ENCODE measurements around the gene ACTN4. TPM values are rescaled to one million over a fixed set of nuclear protein-coding genes. Genes with fewer than 3 reads are reported as not detected.

The ACTN4 gene
- total and polyA plus RNA-seq, 2 donors (not counting 3 experiments of a cell fraction or from before 2014, with no cell fraction given) = 313 to 748 TPM

DNA sequence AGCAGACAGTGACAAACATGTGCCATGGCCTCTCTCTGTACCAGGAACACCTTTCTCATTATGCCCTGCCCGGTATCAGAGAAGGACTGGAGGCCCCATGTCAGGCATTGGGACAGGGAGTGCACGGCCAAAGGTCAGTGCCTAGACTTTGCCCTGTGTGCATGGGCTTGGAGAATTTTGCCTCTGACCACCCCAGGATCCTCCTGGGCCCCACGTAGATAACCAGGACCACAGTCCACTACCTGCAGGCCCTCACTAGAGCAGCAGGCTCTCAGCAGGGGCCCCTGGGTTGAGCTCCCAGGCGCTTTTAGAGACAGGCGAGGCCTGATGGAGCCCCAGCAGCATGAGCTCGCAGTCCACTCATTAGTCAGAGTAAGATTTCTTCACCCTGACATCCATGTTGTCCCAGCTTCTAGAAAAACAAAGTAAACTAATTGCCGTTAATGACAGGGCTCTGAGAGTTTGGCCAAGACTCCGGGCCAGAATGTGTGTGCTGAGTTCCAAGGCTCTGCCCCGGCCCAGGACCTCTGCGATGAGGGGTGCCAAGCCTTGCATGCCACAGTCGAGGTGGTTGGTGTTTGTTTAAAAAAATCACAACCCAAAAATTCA lies 54.1 kb downstream of the ACTN4 start:
- no peak for FAIRE-seq
- ChIA-PET POLR2A (no interaction called here), CTCF (interaction anchor here (2.1 kb wide), 1 partner anchor 67 kb away, joined by 10 read pairs; no protein-coding TSS in a partner anchor)
- Histone ChIP-seq H4K20me1 (replicated peaks; ENCODE audit: control insufficient read depth, extremely low read depth, insufficient read depth, low read length) (no peaks in the 10 kb centered on the region), H3K9ac (replicated peaks; ENCODE audit: extremely low read depth, insufficient read depth, low read length) (no peak overlapping the region), H3K79me2 (ENCODE audit: control insufficient read depth, insufficient read depth, low read length) (peaks cover 58% of the 10 kb centered on the region), H3K27ac (ENCODE audit: insufficient read depth, low read depth, low read length) (no peak overlapping the region), H3K27me3 (ENCODE audit: control insufficient read depth in 2 of 2, insufficient read depth in 2 of 2, low read length in 2 of 2) (no peaks in the 10 kb centered on the region), H3K4me1 (ENCODE audit: control insufficient read depth, extremely low read depth, insufficient read depth, low read length) (peaks cover 9% of the 10 kb centered on the region), H3K36me3 (ENCODE audit: control insufficient read depth in 2 of 2, extremely low read depth in 1 of 2, insufficient read depth in 2 of 2, low read length in 2 of 2) (peaks cover 14 to 58% of the 10 kb centered on the region in 2 experiments), H3K4me2 (ENCODE audit: insufficient read depth, low read length) (no peak overlapping the region), H3K4me3 (replicated peaks in 1 of 3; ENCODE audit: insufficient read depth in 1 of 3, low read depth in 1 of 3, low read length in 3 of 3) (no peak overlapping the region), H2AFZ (ENCODE audit: low read depth, low read length) (no peak overlapping the region), H3K9me1 (replicated peaks; ENCODE audit: control insufficient read depth, extremely low read depth, insufficient read depth, low read length) (no peaks in the 10 kb centered on the region), H3K9me3 (replicated peaks; ENCODE audit: control insufficient read depth, insufficient read depth, low read length) (no peaks in the 10 kb centered on the region)
- TSS peak; percentile 11 for BruUV-seq (replicated peaks)
- DNase-seq (ENCODE audit: low read depth, low spot score) = no peak
- TF ChIP-seq MYC (IDR thresholded peaks at IDR 0.05; ENCODE audit: low read depth, low read length) = no peak
- TF ChIP-seq GATA2 (IDR thresholded peaks at IDR 0.05; ENCODE audit: insufficient read depth, insufficient read length, low read depth, low read length) = no peak
- no peak for TF ChIP-seq FOS (IDR thresholded peaks at IDR 0.05; ENCODE audit: borderline replicate concordance, insufficient read depth, low read length)
- TF ChIP-seq POLR2AphosphoS5 (IDR thresholded peaks at IDR 0.05; ENCODE audit: insufficient read depth, low read depth, low read length) = no peak
- TF ChIP-seq JUN (IDR thresholded peaks at IDR 0.05; ENCODE audit: borderline replicate concordance, insufficient read depth, insufficient read length, low read depth) = no peak
- no peak for TF ChIP-seq EZH2 (IDR thresholded peaks at IDR 0.05; ENCODE audit: borderline replicate concordance, low read depth, low read length, severe bottlenecking)
- TF ChIP-seq POLR2A (IDR thresholded peaks at IDR 0.05; ENCODE audit: low read depth, low read length) = no peak
- TF ChIP-seq, protein P1, sequence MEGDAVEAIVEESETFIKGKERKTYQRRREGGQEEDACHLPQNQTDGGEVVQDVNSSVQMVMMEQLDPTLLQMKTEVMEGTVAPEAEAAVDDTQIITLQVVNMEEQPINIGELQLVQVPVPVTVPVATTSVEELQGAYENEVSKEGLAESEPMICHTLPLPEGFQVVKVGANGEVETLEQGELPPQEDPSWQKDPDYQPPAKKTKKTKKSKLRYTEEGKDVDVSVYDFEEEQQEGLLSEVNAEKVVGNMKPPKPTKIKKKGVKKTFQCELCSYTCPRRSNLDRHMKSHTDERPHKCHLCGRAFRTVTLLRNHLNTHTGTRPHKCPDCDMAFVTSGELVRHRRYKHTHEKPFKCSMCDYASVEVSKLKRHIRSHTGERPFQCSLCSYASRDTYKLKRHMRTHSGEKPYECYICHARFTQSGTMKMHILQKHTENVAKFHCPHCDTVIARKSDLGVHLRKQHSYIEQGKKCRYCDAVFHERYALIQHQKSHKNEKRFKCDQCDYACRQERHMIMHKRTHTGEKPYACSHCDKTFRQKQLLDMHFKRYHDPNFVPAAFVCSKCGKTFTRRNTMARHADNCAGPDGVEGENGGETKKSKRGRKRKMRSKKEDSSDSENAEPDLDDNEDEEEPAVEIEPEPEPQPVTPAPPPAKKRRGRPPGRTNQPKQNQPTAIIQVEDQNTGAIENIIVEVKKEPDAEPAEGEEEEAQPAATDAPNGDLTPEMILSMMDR (IDR thresholded peaks at IDR 0.05; ENCODE audit: extremely low read depth in 1 of 2, insufficient read depth in 1 of 2, low read depth in 1 of 2, low read length in 2 of 2) = no peak
- no peak for TF ChIP-seq MAX (IDR thresholded peaks at IDR 0.05; ENCODE audit: insufficient read depth, insufficient read length)
- intact Hi-C loops (cut with micrococcal nuclease) = loop anchor here (10.0 kb wide), 1 partner anchor 297 kb away; the partner anchor contains the start of gene FAM98C
- dilution Hi-C loops (cut with MboI; ENCODE audit: extremely low pct_ligation_motif_present, low sequenced_read_pairs) = no loop called here
